Activated CD4-positive, alpha-beta T cell treated with anti-CD3 and anti-CD28 coated beads, Interleukin-2, amount 50 U/mL, for 16 hours (primary cell): ENCODE results near the gene ZFYVE26.
"Not testable (repeated sequence)": the region's sequence is repeated elsewhere in the genome, so short reads cannot be mapped to it uniquely, and the experiment has no call there.

Experiments
- DNase-seq: peaks from one replicate; pipeline ENCODE4 v3.0.0-alpha.2; 2020

ZFYVE26 gene

GRCh38 chr14:67816326-67817002, at the start of gene ZFYVE26:
Gene ZFYVE26, minus strand, starts transcription at chr14:67816590. Its CDS starts 627 bp downstream, at chr14:67815963.
- peak; percentile 95 for DNase-seq

GRCh38 chr14:67863223-67863622, 46.8 kb upstream of the ZFYVE26 start:
- DNase-seq: no peak

- no peak for DNase-seq
These were observed 42.9 kb upstream of the ZFYVE26 start for GRCh38 chr14:67859169-67859749.

GRCh38 chr14:67857778-67858350, 41.5 kb upstream of the ZFYVE26 start:
- DNase-seq: no peak

GRCh38 chr14:67856827-67857226, 40.4 kb upstream of the ZFYVE26 start:
- DNase-seq: no peak

GRCh38 chr14:67853715-67854114, 37.3 kb upstream of the ZFYVE26 start:
- DNase-seq: no peak

GRCh38 chr14:67852926-67853604, 36.7 kb upstream of the ZFYVE26 start:
- DNase-seq: no peak

- DNase-seq: no peak
These were observed 35.5 kb upstream of the ZFYVE26 start for GRCh38 chr14:67851785-67852410.

GRCh38 chr14:67850066-67850830, 33.9 kb upstream of the ZFYVE26 start:
- no peak for DNase-seq

GRCh38 chr14:67846029-67846610, 29.7 kb upstream of the ZFYVE26 start:
- no peak for DNase-seq

GRCh38 chr14:67837011-67837624, 20.7 kb upstream of the ZFYVE26 start:
- DNase-seq: peak; percentile 44

GRCh38 chr14:67835596-67835995, 19.2 kb upstream of the ZFYVE26 start:
- no peak for DNase-seq

- no peak for DNase-seq
These were observed 17.0 kb upstream of the ZFYVE26 start for GRCh38 chr14:67833403-67833802.

GRCh38 chr14:67831113-67831512, 14.7 kb upstream of the ZFYVE26 start:
- DNase-seq: no peak

- DNase-seq: no peak
These were observed 4.7 kb upstream of the ZFYVE26 start for GRCh38 chr14:67821121-67821520.

- DNase-seq: peak; percentile 47
These were observed 4.1 kb upstream of the ZFYVE26 start for GRCh38 chr14:67820428-67820971.

GRCh38 chr14:67819563-67820421, 3.4 kb upstream of the ZFYVE26 start, which contains the start of gene RAD51B:
Gene RAD51B, plus strand, starts transcription at chr14:67819779.
- DNase-seq: peak; percentile 91

GRCh38 chr14:67818476-67818875, 2.1 kb upstream of the ZFYVE26 start:
- not testable (repeated sequence) for DNase-seq

- DNase-seq: no peak
These were observed 1.5 kb upstream of the ZFYVE26 start for GRCh38 chr14:67817750-67818438.
